Stimulated activated CD8-positive, alpha-beta memory T cell treated with anti-CD3 and anti-CD28 coated beads, Interleukin-7, amount 100 ng/mL, for 1 hour (primary cell): ENCODE measurements around the gene KCNQ5.

Source experiments
- DNase-seq, 2 donors: peaks; one replicate each; pipeline ENCODE4 v3.0.0-alpha.2; 2020; ENCODE audit warnings: low read depth in 2 of 2

KCNQ5 gene

GRCh38 chr6:72905705-72906478, 284.0 kb downstream of the KCNQ5 start:
- no peak for DNase-seq

GRCh38 chr6:72911463-72912155, 289.7 kb downstream of the KCNQ5 start:
- no peak for DNase-seq

- no peak for DNase-seq
Measured at GRCh38 chr6:72913797-72914196, 291.9 kb downstream of the KCNQ5 start.

- no peak for DNase-seq
Measured at GRCh38 chr6:72916298-72916697, 294.4 kb downstream of the KCNQ5 start.

GRCh38 chr6:72916906-72917305, 295.0 kb downstream of the KCNQ5 start:
- no peak for DNase-seq

GRCh38 chr6:72922401-72922800, 300.5 kb downstream of the KCNQ5 start:
- no peak for DNase-seq

- DNase-seq: no peak
Measured at GRCh38 chr6:72925136-72925535, 303.3 kb downstream of the KCNQ5 start.

- no peak for DNase-seq
Measured at GRCh38 chr6:72930556-72931132, 308.8 kb downstream of the KCNQ5 start.

GRCh38 chr6:72931325-72931887, 309.5 kb downstream of the KCNQ5 start:
- DNase-seq: no peak

GRCh38 chr6:72933233-72933632, 311.4 kb downstream of the KCNQ5 start:
- DNase-seq: no peak

- no peak for DNase-seq
Measured at GRCh38 chr6:72936766-72937559, 315.1 kb downstream of the KCNQ5 start.

GRCh38 chr6:72938104-72938503, 316.2 kb downstream of the KCNQ5 start:
- DNase-seq: no peak

GRCh38 chr6:72939004-72939403, 317.1 kb downstream of the KCNQ5 start:
- no peak for DNase-seq

- DNase-seq: no peak
Measured at GRCh38 chr6:72940265-72940664, 318.4 kb downstream of the KCNQ5 start.

GRCh38 chr6:72941263-72941662, 319.4 kb downstream of the KCNQ5 start:
- no peak for DNase-seq

GRCh38 chr6:72941751-72942150, 319.9 kb downstream of the KCNQ5 start:
- DNase-seq: no peak

- DNase-seq: no peak
Measured at GRCh38 chr6:72943699-72944098, 321.8 kb downstream of the KCNQ5 start.

- no peak for DNase-seq
Measured at GRCh38 chr6:72944660-72945059, 322.8 kb downstream of the KCNQ5 start.

- no peak for DNase-seq
Measured at GRCh38 chr6:72946774-72947173, 324.9 kb downstream of the KCNQ5 start.

- no peak for DNase-seq
Measured at GRCh38 chr6:72947534-72947933, 325.7 kb downstream of the KCNQ5 start.

GRCh38 chr6:72948153-72948552, 326.3 kb downstream of the KCNQ5 start:
- no peak for DNase-seq
